Cardiac muscle cell (in vitro differentiated cells and primary cell): ENCODE data around the gene LAMTOR3. TPM values are rescaled to one million over a fixed set of nuclear protein-coding genes. Genes with fewer than 3 reads are reported as not detected.
"Not testable (repeated sequence)": the region's sequence is repeated elsewhere in the genome, so short reads cannot be mapped to it uniquely, and the experiment has no call there.

Experiments used
- DNase-seq, 2 donors: peaks; one replicate each; pipeline versions ENCODE4 v3.0.0 to v3.0.0-alpha.2; 2010 to 2017; ENCODE audit warnings: low read depth in 1 of 2, low spot score in 1 of 2
- H3K27ac ChIP-seq: fragments of 200-600 bp; sonication (generic); 2 replicates; pipeline ENCODE4 v1.5.1; 2016
- H3K27me3 ChIP-seq: fragments of 200-600 bp; sonication (generic); 2 replicates; pipeline ENCODE4 v1.6.0; 2016; ENCODE audit warnings: control low read depth
- H3K36me3 ChIP-seq: fragments of 200-600 bp; sonication (generic); 2 replicates; pipeline ENCODE4 v1.5.1; 2016; ENCODE audit warnings: control low read depth
- H3K4me1 ChIP-seq: fragments of 200-600 bp; sonication (generic); 2 replicates; pipeline ENCODE4 v1.8.1; 2017; ENCODE audit warnings: low read depth, mild to moderate bottlenecking, mixed run types
- H3K4me3 ChIP-seq: fragments of 200-600 bp; sonication (generic); 2 replicates; pipeline ENCODE4 v1.5.1; 2016; ENCODE audit warnings: mild to moderate bottlenecking
- H3K9me3 ChIP-seq: fragments of 200-600 bp; sonication (generic); 2 replicates; pipeline ENCODE4 v1.5.1; 2017; ENCODE audit warnings: low read depth, mild to moderate bottlenecking, control low read depth
- polyA plus RNA-seq: library from polyadenylated mRNA; unstranded; fragments of >200 nt; fragmentation: Nextera tagmentation; extraction: Ambion mirVana; gene quantifications from 2 replicates; pipeline ENCODE4 v1.2.1, GENCODE V29; 2016
- total RNA-seq: library from RNA; depleted of rRNA; stranded (reverse); fragments of >200 nt; gene quantifications from 2 replicates; pipeline ENCODE4 v1.2.3, GENCODE V29; 2016
- TF ChIP-seq, protein P1 (sequence below): IDR thresholded peaks from 2 replicates; pipeline ENCODE4 v1.5.1; 2012; ENCODE audit warnings: low read depth, mild to moderate bottlenecking, low read length

Gene LAMTOR3
- total and polyA plus RNA-seq, 2 experiments from 2014 or later: 24.8 to 77.1 TPM

DNA sequence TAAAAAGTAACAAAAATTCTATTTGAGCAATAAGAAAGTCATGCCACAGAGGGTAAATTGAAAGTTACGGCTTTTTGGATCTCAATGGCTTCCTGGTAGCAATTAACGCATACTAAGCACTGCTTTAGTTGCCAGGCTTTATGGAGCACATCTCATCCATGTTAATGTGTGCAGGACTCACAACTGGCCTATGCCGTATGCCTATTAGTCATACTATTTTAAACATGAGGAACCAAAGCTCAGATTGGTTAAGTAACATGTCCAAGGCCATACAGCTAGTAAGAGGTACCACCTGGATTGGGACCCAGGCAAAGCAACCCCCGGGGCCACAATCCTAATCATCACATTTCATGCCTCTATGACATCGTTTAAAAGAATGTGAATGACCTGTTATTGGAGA, 60.5 kb downstream of the LAMTOR3 start:
- TF ChIP-seq, protein P1, sequence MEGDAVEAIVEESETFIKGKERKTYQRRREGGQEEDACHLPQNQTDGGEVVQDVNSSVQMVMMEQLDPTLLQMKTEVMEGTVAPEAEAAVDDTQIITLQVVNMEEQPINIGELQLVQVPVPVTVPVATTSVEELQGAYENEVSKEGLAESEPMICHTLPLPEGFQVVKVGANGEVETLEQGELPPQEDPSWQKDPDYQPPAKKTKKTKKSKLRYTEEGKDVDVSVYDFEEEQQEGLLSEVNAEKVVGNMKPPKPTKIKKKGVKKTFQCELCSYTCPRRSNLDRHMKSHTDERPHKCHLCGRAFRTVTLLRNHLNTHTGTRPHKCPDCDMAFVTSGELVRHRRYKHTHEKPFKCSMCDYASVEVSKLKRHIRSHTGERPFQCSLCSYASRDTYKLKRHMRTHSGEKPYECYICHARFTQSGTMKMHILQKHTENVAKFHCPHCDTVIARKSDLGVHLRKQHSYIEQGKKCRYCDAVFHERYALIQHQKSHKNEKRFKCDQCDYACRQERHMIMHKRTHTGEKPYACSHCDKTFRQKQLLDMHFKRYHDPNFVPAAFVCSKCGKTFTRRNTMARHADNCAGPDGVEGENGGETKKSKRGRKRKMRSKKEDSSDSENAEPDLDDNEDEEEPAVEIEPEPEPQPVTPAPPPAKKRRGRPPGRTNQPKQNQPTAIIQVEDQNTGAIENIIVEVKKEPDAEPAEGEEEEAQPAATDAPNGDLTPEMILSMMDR: no peak
- Histone ChIP-seq H3K27ac (no peak overlapping the region), H3K27me3 (no peaks in the 10 kb centered on the region), H3K4me3 (no peak overlapping the region), H3K9me3 (no peaks in the 10 kb centered on the region), H3K4me1 (no peaks in the 10 kb centered on the region), H3K36me3 (no peaks in the 10 kb centered on the region)
- no peak for DNase-seq

DNA sequence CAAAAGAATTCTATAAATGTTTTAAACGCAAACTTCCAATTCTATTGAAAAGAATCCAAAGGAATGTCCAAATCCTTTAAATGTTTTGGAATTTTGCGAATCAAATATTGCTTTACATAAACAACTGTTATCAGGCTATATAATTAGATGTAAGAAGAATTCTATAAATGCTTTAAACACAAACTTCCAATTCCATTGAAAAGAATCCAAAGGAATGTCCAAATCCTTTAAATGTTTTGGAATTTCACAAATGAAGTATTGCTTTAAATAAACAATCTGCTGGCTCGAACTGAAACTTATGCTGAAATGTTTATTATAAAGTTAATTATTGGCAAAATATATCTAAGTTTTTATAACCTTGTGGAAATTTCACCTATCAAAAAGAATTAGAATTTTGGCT, 61.5 kb downstream of the LAMTOR3 start:
- H3K27ac ChIP-seq: no peak overlapping the region
- H3K4me3 ChIP-seq: no peak overlapping the region
- TF ChIP-seq, protein P1: no peak

DNA sequence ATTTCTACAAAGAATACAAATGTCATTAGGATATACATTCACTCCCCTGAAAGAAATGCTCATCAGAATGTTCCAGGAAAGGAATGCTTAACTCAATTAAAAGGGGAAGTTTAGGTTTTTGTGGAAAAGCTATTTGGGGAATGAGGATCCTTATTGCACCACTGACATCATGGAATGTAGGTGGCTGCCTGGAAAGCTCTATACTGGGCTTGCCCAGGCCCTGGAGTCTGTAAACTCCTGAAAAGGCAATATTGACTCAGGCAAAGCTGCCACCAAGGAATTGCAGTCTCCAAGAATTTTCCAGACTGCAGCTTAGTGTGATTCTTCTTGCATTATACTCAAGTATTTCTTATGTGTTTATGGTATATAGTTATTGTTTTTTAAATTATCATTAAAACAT, 61.9 kb downstream of the LAMTOR3 start:
- Histone ChIP-seq H3K4me3 (no peak overlapping the region), H3K4me1 (no peaks in the 10 kb centered on the region), H3K27ac (no peak overlapping the region), H3K9me3 (no peaks in the 10 kb centered on the region), H3K36me3 (no peaks in the 10 kb centered on the region), H3K27me3 (no peaks in the 10 kb centered on the region)
- TF ChIP-seq, protein P1: no peak
- no peak for DNase-seq

More for the DNA sequence above, 61.5 kb downstream of the LAMTOR3 start:
- H3K36me3 ChIP-seq: no peaks in the 10 kb centered on the region
- no peak for DNase-seq
- H3K9me3 ChIP-seq: no peaks in the 10 kb centered on the region
- H3K27me3 ChIP-seq: no peaks in the 10 kb centered on the region
- no peaks in the 10 kb centered on the region for H3K4me1 ChIP-seq

DNA sequence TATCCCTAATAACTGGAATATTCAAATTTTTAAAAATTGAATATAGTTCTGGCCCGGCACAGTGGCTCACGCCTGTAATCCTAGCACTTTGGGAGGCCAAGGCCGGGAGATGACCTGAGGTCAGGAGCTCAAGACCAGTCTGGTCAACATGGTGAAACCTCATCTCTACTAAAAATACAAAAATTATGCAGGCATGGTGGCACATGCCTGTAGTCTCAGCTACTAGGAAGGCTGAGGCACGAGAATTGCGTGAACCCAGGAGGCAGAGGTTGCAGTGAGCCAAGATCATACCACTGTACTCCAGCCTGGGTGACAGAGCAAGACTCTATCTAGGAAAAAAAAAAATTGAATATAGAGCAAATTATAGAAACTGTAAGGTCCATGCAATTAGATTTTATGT, 64.2 kb downstream of the LAMTOR3 start:
- not testable (repeated sequence) for DNase-seq, H3K36me3 ChIP-seq, H3K27me3 ChIP-seq, H3K4me3 ChIP-seq, H3K27ac ChIP-seq, H3K9me3 ChIP-seq, H3K4me1 ChIP-seq

DNA sequence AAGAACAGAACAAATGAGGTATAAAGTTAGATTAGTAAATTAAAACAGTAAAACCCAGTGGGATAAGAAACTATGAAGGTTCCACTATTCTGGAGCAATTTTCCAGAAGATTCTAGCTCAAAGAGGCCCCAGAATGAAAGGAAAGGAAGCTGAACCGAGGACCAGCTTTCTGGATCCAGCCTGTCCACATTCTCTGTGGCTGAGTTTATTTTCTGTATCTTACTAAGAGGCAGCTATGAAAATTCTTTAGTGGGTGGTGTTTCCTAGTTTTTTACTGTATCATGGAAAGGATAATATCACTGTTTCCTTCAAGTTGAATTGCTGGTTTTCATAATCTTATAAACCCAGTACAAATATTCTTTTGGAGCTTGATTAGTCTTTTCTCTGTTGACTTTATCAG, 65.8 kb downstream of the LAMTOR3 start:
- no peaks in the 10 kb centered on the region for H3K9me3 ChIP-seq
- H3K36me3 ChIP-seq: no peaks in the 10 kb centered on the region
- TF ChIP-seq, protein P1: no peak
- H3K27ac ChIP-seq: no peak overlapping the region
- H3K27me3 ChIP-seq: no peaks in the 10 kb centered on the region
- no peak for DNase-seq
- no peak overlapping the region for H3K4me3 ChIP-seq
- no peaks in the 10 kb centered on the region for H3K4me1 ChIP-seq

Other genes with a start within 250 kb of the LAMTOR3 start
- 0.06 and 0.07 TPM in 2 replicates for gene C4orf54, start 236.6 kb downstream of the LAMTOR3 start, total RNA-seq
- not detected in 2 replicates for gene C4orf54, start 236.6 kb downstream of the LAMTOR3 start, polyA plus RNA-seq
- gene DAPP1, start 77.6 kb downstream of the LAMTOR3 start, total RNA-seq: 0.09 and 0.25 TPM in 2 replicates
- 0.41 TPM in 1 of 2 replicates, not detected in the other for gene DAPP1, start 77.6 kb downstream of the LAMTOR3 start, polyA plus RNA-seq
- 15.3 and 25.5 TPM in 2 replicates for gene DNAJB14, start 52.2 kb upstream of the LAMTOR3 start, total RNA-seq
- gene DNAJB14, start 52.2 kb upstream of the LAMTOR3 start, polyA plus RNA-seq: 18.1 and 24.6 TPM in 2 replicates
- 123 and 130 TPM in 2 replicates for gene H2AZ1, start 55.8 kb upstream of the LAMTOR3 start, total RNA-seq
- gene H2AZ1, start 55.8 kb upstream of the LAMTOR3 start, polyA plus RNA-seq: 452 and 530 TPM in 2 replicates